ENCODE data around the gene DLX4. TPM values are rescaled to one million over a fixed set of nuclear protein-coding genes. Genes with fewer than 3 reads are reported as not detected.
A peak's percentile ranks its signal among the peaks of the same experiment; 100 is the strongest.

The DLX4 gene
- total RNA-seq, 1 experiment from 2014 or later: 2.5 TPM

DNA sequence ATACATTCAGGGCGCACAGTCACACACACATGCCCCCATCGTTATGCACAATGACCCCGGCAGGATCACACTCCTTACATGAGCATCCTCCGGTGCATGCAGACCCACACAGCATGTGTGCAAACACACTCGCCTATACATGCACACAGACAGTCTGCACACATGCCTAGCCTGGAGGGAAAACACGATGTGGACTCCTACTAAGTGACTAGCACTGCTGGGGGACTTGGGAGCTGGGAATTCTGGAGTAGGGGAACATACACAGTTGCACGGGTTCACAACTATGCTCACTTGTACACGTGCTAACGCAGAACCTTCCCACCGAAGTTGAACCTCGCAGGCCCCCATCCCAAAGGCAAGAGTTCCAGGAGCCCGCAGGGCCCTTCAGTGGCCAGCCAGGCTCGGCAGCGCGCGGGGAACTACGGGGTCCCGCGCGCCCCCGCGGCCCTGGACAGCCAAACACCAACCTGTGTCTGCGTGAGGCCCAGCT lies 24.0 kb downstream of the DLX4 start:
- H3K9ac ChIP-seq (ENCODE audit: extremely low read depth, insufficient read length, low read length): no peak overlapping the region

More for the DNA sequence above, 24.0 kb downstream of the DLX4 start:
- H2BK5ac ChIP-seq (ENCODE audit: insufficient read length, low read length): no peak overlapping the region
- no peak overlapping the region for H2AK5ac ChIP-seq (ENCODE audit: insufficient read length, low read length)
- H3K23ac ChIP-seq (ENCODE audit: insufficient read length, low read depth, low read length): no peak overlapping the region
- no peaks in the 10 kb centered on the region for H3K79me1 ChIP-seq (ENCODE audit: insufficient read depth, low read depth, low read length, poor library complexity, severe bottlenecking)
- no peak overlapping the region for H3T11ph ChIP-seq (ENCODE audit: low read length)
- H2BK20ac ChIP-seq (ENCODE audit: low read depth, low read length, poor library complexity, severe bottlenecking): no peak overlapping the region
- no peak overlapping the region for H2BK120ac ChIP-seq (ENCODE audit: low read depth, low read length, poor library complexity, severe bottlenecking)
- H3K18ac ChIP-seq (ENCODE audit: insufficient read length, low read depth, low read length): no peak overlapping the region
- H3K4ac ChIP-seq (ENCODE audit: low read depth, low read length): no peak overlapping the region
- no peaks in the 10 kb centered on the region for H3K9me3 ChIP-seq (ENCODE audit: control insufficient read depth, low read depth, low read length)
- Mint-ChIP-seq H3K4me3 (peak overlapping the region; percentile 55 to 72), H3K27me3 (ENCODE audit: low read depth) (peaks cover 97% of the 10 kb centered on the region), H3K36me3 (ENCODE audit: insufficient read depth in 1 of 3, low read depth in 3 of 3) (peaks cover 0 to 3% (median 2%) of the 10 kb centered on the region in 3 experiments; a peak in 3 of 7 replicates), H3K27ac (no peak overlapping the region), H3K9me3 (peaks cover 6 to 10% of the 10 kb centered on the region in 2 experiments; a peak in 4 of 5 replicates), H3K4me1 (peaks cover 26 to 43% of the 10 kb centered on the region in 2 experiments)
- no peak overlapping the region for H4K91ac ChIP-seq (ENCODE audit: insufficient read length, low read depth, low read length)
- H3K27ac ChIP-seq (ENCODE audit: insufficient read length, low read depth, low read length): no peak overlapping the region
- H3K56ac ChIP-seq (ENCODE audit: insufficient read length, low read depth, low read length): no peak overlapping the region
- H3K79me2 ChIP-seq (ENCODE audit: insufficient read depth, low read length): no peaks in the 10 kb centered on the region
- H4K5ac ChIP-seq (ENCODE audit: insufficient read length, low read depth, low read length): no peak overlapping the region
- H3K4me2 ChIP-seq (ENCODE audit: insufficient read depth, insufficient read length, low read length): peak overlapping the region; percentile 60
- no peak overlapping the region for H3K14ac ChIP-seq (ENCODE audit: insufficient read depth, low read length)
- no peak overlapping the region for H4K8ac ChIP-seq (replicated peaks; ENCODE audit: insufficient read length, low read depth, low read length)
- H3K27me3 ChIP-seq (ENCODE audit: insufficient read depth, low read length): peaks cover 63% of the 10 kb centered on the region
- WGBS (ENCODE audit: extremely low coverage, insufficient read length, low lambda C conversion rate): no CpG with 5 or more reads among the region's 23 CpGs
- peaks cover 5% of the 10 kb centered on the region for H4K20me1 ChIP-seq (ENCODE audit: control insufficient read depth, insufficient read depth, insufficient read length)
- peaks cover 11% of the 10 kb centered on the region for H3K23me2 ChIP-seq (ENCODE audit: insufficient read length, low read depth, low read length, poor library complexity, severe bottlenecking)
- H2AFZ ChIP-seq (ENCODE audit: low read length): no peak overlapping the region
- TF ChIP-seq, protein P1, sequence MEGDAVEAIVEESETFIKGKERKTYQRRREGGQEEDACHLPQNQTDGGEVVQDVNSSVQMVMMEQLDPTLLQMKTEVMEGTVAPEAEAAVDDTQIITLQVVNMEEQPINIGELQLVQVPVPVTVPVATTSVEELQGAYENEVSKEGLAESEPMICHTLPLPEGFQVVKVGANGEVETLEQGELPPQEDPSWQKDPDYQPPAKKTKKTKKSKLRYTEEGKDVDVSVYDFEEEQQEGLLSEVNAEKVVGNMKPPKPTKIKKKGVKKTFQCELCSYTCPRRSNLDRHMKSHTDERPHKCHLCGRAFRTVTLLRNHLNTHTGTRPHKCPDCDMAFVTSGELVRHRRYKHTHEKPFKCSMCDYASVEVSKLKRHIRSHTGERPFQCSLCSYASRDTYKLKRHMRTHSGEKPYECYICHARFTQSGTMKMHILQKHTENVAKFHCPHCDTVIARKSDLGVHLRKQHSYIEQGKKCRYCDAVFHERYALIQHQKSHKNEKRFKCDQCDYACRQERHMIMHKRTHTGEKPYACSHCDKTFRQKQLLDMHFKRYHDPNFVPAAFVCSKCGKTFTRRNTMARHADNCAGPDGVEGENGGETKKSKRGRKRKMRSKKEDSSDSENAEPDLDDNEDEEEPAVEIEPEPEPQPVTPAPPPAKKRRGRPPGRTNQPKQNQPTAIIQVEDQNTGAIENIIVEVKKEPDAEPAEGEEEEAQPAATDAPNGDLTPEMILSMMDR (conservative IDR thresholded peaks at IDR 0.05): no peak
- H2BK15ac ChIP-seq (ENCODE audit: low read depth, low read length): no peak overlapping the region
- no peak overlapping the region for H2BK12ac ChIP-seq (ENCODE audit: insufficient read length, low read depth, low read length)
- no peaks in the 10 kb centered on the region; the same call in 1 of the 2 replicates for H3K4me1 ChIP-seq (ENCODE audit: insufficient read depth, low read length)
- DNase-seq: no peak

Measured in H9 (cell line).